ENCODE measurements around the gene ADAMTS19.

ADAMTS19 gene

DNA sequence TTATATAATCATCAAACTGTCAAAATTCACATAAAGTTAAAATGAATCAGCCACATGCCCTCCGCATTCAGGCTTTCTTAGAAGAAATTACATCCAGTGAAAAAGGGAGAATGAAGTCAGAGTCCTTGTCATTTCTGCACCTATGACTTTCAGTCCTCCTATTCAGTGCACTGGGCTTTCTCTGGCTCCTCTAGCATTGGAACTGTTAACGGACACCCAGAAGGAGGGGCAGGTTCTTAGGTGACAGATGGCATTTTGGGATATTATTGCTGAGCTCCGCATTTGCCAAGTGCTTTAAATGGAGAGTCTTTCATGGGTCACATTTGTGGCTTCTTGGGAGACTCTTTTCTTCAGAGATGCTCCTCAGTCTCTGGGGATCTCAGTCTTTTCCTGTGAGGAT, 40.0 kb downstream of the ADAMTS19 start:
- TF ChIP-seq MYC (IDR thresholded peaks at IDR 0.05; ENCODE audit: low read depth, low read length) (no peak), POLR2A (IDR thresholded peaks at IDR 0.05; ENCODE audit: extremely low read depth, insufficient read length) (no peak)
- TF ChIP-seq, protein P1, sequence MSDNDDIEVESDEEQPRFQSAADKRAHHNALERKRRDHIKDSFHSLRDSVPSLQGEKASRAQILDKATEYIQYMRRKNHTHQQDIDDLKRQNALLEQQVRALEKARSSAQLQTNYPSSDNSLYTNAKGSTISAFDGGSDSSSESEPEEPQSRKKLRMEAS (IDR thresholded peaks at IDR 0.05; ENCODE audit: low read depth, low read length): no peak
- TF ChIP-seq, protein P2, sequence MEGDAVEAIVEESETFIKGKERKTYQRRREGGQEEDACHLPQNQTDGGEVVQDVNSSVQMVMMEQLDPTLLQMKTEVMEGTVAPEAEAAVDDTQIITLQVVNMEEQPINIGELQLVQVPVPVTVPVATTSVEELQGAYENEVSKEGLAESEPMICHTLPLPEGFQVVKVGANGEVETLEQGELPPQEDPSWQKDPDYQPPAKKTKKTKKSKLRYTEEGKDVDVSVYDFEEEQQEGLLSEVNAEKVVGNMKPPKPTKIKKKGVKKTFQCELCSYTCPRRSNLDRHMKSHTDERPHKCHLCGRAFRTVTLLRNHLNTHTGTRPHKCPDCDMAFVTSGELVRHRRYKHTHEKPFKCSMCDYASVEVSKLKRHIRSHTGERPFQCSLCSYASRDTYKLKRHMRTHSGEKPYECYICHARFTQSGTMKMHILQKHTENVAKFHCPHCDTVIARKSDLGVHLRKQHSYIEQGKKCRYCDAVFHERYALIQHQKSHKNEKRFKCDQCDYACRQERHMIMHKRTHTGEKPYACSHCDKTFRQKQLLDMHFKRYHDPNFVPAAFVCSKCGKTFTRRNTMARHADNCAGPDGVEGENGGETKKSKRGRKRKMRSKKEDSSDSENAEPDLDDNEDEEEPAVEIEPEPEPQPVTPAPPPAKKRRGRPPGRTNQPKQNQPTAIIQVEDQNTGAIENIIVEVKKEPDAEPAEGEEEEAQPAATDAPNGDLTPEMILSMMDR (IDR thresholded peaks at IDR 0.05; ENCODE audit: low read depth, low read length): no peak
- no peak overlapping the region for H3K4me3 ChIP-seq (ENCODE audit: low read depth, low read length)
- DNase-seq (ENCODE audit: low read depth): no peak

DNA sequence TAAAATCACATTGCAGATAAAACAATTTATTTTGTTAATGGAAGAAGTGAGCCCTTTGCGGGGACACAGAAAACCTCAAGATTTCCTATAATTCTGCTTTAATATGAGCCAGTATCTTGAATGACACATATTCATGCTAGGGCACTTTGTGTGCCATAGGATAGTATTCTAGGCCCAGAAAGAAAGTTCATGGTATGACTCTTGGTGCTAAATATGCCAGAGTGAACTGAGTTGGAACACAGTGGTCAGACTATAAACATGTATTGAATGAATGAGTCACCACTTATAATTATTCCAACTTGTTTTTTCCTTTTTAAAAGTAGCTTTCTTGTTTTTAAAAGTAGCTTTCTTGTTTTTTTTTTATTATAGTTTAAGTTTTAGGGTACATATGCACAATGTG, 46.0 kb downstream of the ADAMTS19 start:
- no peak for DNase-seq (ENCODE audit: low read depth)

DNA sequence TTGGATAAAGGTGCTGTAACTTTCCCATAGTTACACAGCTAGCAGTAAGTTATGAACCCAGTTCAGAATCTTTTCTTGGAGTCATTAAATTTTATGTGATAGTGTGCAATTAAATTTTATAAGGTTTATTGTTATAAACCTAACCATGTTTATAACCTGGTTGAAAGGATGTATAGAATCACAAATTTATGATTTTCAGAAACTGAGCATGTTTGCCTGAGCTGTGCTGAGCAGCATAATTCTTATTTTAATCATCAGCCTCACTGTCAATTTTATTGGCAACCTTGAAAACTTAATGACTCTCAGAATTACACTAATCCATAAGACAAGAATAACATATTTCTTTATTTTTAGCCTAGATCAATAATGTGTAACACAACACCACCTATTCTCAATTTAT, 46.9 kb downstream of the ADAMTS19 start:
- TF ChIP-seq MYC (IDR thresholded peaks at IDR 0.05; ENCODE audit: low read depth, low read length) (no peak), POLR2A (IDR thresholded peaks at IDR 0.05; ENCODE audit: extremely low read depth, insufficient read length) (no peak)
- TF ChIP-seq, protein P2 (IDR thresholded peaks at IDR 0.05; ENCODE audit: low read depth, low read length): no peak
- TF ChIP-seq, protein P1 (IDR thresholded peaks at IDR 0.05; ENCODE audit: low read depth, low read length): no peak
- no peak for DNase-seq (ENCODE audit: low read depth)
- no peak overlapping the region for H3K4me3 ChIP-seq (ENCODE audit: low read depth, low read length)

More for the DNA sequence above, 46.0 kb downstream of the ADAMTS19 start:
- H3K4me3 ChIP-seq (ENCODE audit: low read depth, low read length): no peak overlapping the region
- no peak for TF ChIP-seq POLR2A (IDR thresholded peaks at IDR 0.05; ENCODE audit: extremely low read depth, insufficient read length)
- TF ChIP-seq, protein P1 (IDR thresholded peaks at IDR 0.05; ENCODE audit: low read depth, low read length): no peak
- TF ChIP-seq, protein P2 (IDR thresholded peaks at IDR 0.05; ENCODE audit: low read depth, low read length): no peak
- no peak for TF ChIP-seq MYC (IDR thresholded peaks at IDR 0.05; ENCODE audit: low read depth, low read length)

DNA sequence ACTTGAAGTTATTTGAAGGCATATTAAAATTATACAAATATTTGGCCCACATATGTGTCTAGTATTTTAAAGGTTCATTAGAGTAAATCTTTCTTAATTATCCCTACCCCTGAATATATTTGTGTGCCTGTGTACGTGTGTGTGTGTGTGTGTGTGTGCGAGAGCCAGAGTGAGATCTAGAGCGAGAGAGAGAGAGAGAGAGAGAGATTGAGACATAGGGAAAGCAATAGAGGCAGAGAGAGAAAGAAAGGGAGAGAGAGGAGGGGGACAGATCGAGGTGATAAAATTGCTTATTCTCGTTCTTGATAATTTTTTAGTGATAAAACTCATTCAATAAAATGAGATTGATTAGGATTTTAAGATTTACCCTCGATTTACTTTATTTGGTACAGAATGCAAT, 47.4 kb downstream of the ADAMTS19 start:
- no peak for DNase-seq (ENCODE audit: low read depth)
- TF ChIP-seq, protein P2 (IDR thresholded peaks at IDR 0.05; ENCODE audit: low read depth, low read length): no peak
- TF ChIP-seq, protein P1 (IDR thresholded peaks at IDR 0.05; ENCODE audit: low read depth, low read length): no peak
- TF ChIP-seq MYC (IDR thresholded peaks at IDR 0.05; ENCODE audit: low read depth, low read length): no peak
- TF ChIP-seq POLR2A (IDR thresholded peaks at IDR 0.05; ENCODE audit: extremely low read depth, insufficient read length): no peak
- H3K4me3 ChIP-seq (ENCODE audit: low read depth, low read length): no peak overlapping the region

DNA sequence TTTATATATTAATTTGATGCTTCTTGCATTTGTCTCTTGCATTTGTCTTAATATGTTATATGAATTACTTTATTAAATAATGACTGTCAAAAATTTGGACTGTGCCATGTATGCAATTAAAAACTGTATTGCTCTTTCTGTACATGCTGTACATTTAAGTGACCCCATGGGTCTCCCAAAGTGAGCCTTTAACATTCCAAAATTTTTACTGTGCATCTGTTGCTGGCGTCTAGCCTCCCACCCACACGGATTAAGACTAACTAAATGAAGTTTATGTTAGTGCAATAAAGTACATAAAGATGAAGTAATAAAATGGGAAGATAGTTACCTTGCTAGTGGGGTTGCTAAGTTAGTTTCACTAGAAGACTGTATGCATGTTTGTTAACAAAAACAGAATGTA, 48.5 kb downstream of the ADAMTS19 start:
- no peak for DNase-seq (ENCODE audit: low read depth)
- TF ChIP-seq, protein P1 (IDR thresholded peaks at IDR 0.05; ENCODE audit: low read depth, low read length): no peak
- TF ChIP-seq POLR2A (IDR thresholded peaks at IDR 0.05; ENCODE audit: extremely low read depth, insufficient read length): no peak
- TF ChIP-seq, protein P2 (IDR thresholded peaks at IDR 0.05; ENCODE audit: low read depth, low read length): no peak
- no peak for TF ChIP-seq MYC (IDR thresholded peaks at IDR 0.05; ENCODE audit: low read depth, low read length)
- H3K4me3 ChIP-seq (ENCODE audit: low read depth, low read length): no peak overlapping the region

All from NB4 (cell line).